Left kidney (tissue), 2 donors: ENCODE results near the gene CACFD1. TPM values are rescaled to one million over a fixed set of nuclear protein-coding genes. Genes with fewer than 3 reads are reported as not detected.

Source experiments
- DNase-seq: peaks from one replicate; pipeline ENCODE4 v3.0.0-alpha.2; 2013
- polyA plus RNA-seq: library from polyadenylated mRNA; unstranded; fragments of 120-200 nt; gene quantifications from one replicate; pipeline ENCODE4 v1.2.1, GENCODE V29; 2013; ENCODE audit not compliant: insufficient read length

The CACFD1 gene
- polyA plus RNA-seq, 1 donor = 27.3 TPM

DNA sequence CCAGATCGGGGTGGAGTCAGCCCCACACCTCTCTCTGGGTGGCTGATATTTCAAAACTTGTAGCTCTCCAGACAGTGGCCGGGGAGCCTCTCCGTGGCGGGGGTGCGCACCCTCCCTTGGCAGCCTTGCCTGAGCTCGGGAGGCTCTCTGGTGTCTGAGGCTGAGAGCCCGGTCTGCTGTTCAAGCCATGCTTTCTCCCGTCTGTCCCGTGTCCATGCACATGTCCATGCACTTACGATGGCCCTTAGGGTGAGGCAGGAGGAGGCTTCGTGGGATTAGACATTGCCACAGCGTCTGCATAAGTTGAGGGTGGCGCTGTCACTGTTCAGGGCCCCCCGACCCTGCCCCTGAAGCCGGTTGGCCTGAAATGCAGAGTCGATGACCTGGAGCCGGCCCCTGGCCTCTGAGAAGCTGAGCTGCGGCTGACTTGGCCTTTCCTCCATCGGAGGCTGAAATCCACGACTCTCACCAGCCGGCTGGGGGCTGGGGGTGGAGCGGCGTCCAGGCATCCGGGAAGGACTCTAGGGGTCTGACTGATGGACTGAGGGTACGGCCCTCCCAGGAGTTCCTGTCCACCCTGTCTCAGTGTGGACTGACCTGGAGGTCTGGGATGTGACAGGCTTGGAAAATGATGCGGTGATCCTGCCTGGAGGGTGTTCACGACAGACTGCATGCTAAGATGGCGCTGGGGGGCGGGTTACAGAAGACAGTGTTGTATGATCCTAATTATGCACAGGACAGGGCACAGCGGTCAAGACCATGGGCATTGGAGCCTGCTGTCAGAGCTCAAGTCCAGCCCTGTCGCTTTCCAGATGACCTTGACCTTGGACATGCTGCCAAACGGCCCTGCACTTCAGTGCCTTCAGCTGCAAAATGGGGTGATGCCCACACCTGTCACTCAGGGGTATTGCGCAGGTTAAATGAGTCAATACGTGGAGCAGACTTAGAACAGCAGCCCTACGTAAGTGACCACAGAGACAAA, 37.4 kb downstream of the CACFD1 start:
- no peak for DNase-seq

- DNase-seq = no peak
Measured at GRCh38 chr9:133499132-133499891, 39.5 kb downstream of the CACFD1 start.

GRCh38 chr9:133499892-133500270, 40.1 kb downstream of the CACFD1 start:
- no peak for DNase-seq

- no peak for DNase-seq
Measured at GRCh38 chr9:133502112-133502511, 42.3 kb downstream of the CACFD1 start.

GRCh38 chr9:133505186-133505830, 45.5 kb downstream of the CACFD1 start:
- DNase-seq = no peak

GRCh38 chr9:133505901-133506652, 46.3 kb downstream of the CACFD1 start:
- no peak for DNase-seq

GRCh38 chr9:133506653-133507038, 46.9 kb downstream of the CACFD1 start:
- DNase-seq = no peak

DNA sequence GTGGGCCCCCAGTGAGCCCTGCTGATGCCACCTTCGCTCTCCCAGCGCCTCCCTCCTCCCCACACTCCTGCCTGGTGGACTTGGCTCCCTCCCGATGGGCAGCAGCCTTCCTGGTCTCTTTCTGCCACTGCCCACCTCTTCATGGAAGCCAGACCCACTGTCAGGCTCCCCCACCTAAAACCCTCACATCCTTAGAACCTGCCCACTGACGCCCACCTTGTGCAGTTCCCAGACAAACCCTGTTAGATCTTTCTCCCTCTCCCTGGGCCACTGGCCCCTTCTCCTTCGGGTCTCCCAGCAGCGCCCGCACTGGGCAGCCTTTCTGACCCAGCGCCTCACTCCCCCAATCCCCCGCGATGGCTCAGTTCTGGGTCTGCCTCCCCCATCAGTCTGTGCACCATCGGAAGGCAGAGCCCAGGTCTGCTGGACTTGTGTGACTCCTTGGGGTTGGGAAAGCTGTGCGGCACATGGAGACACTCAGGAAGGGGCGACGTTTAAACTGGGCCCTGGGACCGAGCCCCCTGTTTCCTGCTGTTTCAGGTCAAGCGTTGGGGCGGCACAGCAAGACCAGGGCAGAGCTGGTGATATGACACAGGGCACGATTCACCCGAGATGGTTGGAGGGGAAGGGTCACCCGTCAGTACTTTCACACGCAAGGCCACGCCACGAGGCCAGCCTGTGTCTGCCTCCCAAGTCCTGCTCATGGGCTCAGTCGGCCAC, 47.6 kb downstream of the CACFD1 start:
- no peak for DNase-seq

GRCh38 chr9:133508046-133508445, 48.3 kb downstream of the CACFD1 start:
- DNase-seq = no peak

DNA sequence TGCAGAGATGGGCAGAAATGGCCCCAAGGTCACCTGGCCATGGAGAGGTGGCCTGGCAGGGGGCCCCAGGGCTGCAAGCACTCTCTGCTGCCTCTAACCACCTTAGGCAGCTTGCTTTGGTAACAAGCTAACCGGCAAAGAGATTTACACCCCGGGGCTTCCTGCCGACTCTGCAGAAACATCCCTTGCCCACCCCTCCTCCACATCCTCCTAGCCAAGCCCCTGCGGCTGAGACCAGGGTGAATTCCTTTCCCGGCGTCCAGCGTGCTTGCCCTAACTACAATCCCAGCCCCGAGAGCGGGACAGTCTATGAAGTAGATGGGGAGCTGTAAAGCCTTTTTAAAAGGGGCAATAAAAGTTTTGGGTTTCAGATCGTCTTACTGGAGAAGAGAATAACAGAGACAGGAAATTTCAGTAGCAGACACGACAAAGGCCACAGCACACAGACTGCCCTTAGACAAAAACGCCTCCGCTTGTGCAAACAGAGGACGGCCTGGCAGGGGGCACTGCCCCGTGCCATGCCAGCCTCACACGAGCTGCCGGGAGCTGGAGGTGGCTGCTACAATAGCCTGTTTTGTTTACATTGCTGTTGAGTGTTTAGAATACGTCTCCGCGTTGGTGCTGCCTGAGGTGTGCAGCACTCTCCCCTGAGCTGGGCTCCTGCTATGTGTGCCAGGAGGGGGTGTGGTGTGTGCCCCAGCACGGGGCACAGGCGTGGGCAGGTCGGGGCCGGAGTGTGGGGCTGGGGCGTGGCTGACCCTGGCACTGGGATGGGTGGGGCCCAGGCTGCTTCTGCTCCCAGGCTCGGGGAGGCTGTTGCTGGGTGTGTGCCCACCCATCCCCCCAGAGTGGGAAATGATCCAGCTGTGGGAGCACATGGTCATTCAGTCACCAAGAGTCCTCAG, 49.7 kb downstream of the CACFD1 start:
- DNase-seq = peak; percentile 71

- no peak for DNase-seq
Measured at GRCh38 chr9:133510926-133511505, 51.2 kb downstream of the CACFD1 start.

DNA sequence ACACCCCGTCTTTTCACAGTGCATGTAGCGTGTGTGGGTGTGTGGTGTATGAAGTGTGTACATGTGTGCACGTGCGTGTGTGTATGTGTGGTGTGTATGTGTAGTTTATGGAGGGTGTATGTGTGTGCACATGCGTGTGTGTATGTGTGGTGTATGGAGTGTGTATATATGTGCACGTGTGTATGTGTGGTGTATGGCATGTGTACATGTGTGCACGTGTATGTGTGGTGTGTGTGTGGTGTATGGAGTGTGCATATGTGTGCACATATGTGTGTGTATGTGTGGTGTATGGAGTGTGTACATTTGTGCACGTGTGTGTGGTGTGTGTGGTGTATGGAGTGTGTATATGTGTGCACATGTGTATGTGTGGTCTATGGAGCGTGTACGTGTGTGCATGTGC, 51.8 kb downstream of the CACFD1 start:
- no peak for DNase-seq

GRCh38 chr9:133512253-133513213, 52.8 kb downstream of the CACFD1 start:
- DNase-seq = no peak

DNA sequence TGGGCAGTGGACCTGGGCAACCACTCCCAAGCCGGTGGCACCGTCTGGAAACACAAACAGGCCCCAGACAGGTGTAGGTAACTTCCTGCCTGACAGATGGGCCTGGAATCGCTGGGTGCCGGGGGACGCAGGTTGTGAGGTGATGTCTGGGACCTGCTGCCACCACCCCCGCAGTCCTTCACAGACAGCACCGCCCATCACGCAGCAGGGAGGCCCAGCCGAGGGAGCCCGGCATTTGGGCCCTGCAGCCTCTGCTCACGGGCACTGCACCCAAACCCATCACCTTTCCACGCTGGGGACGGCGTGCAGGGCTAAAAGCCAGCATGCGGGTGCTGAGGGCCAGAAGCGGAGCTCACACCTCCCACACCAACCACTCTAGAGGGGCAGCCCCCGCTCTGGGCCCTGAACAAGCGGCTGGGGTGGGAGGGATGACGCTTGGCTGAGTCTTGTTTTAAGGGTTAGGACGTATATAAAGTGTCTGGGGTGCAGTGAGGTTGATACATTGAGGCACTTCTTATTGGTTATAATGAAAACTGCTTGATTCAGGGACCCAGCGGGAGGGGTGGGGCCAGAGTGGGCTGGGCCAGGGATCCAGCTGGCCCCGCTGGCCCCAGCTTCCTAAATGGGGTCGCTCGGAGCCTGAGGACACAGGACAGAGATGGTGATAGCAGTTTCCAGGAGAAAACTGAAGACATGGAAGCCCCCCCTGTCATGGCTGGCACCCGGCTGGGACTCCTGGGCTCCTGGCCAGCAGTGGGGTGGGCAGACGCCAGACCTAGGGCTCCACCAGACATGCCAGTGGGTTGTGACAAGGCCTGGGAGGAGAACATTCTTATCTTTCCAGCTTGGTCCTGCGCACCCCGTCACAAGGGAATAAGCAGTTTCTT, 53.7 kb downstream of the CACFD1 start:
- DNase-seq = no peak

GRCh38 chr9:133514460-133515239, 54.9 kb downstream of the CACFD1 start:
- DNase-seq = no peak

GRCh38 chr9:133515240-133515610, 55.4 kb downstream of the CACFD1 start:
- no peak for DNase-seq
